Measurements from ENCODE around the gene LMF1.
"Not testable (repeated sequence)": the region's sequence is repeated elsewhere in the genome, so short reads cannot be mapped to it uniquely, and the experiment has no call there.

The LMF1 gene

DNA sequence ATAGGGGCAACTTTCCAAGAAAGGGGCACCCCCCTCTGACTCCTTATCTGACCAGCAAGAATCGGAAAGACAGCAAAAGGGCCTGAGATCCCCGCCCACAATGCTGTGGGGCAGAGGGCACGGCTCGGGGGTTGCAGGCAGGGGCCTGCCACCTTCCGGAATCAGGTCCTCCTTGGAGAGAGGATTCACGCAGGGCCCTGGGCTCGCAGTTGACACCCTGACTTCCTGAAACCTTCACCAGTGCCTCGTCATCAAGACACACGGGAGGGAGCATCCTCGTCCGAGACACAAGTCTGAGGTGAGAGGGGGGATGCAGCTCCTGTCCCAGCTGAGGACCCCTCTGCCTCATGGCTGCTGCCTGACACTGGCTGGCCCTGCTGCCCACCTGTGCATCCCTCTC lies 81.2 kb downstream of the LMF1 start:
- DNase-seq: no peak

DNA sequence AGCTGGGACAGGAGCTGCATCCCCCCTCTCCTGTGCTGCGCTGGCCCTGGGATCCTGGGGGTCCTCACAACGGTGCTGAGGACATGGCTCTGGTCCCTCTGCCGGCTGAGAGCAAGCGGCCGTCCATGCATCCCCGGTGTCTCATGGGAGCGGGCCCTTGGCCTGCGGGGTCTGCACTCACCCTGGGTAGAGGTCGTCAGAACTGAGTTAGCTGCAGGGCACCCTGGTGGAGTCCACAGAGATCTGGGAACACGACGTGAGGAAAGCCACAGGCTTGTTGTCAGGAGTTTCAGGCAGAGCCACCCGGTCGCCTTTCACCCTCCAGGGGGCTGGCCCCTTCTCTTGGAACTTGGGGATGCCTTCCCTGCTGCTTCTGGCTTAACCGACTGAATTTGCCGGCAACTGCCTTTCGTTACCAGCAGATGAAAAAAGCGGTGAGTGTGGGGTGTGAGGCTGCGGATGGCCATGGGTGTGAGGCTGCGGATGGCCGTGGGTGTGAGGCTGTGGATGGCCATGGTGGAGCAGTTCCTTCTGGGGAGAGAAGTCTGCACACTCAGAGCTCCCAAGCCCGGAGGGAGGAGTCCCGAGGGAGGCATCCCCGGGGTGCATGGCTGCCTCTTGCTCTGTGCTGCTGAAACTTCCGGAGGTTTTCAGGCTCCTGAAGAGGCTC lies 81.7 kb downstream of the LMF1 start:
- DNase-seq: no peak

DNA sequence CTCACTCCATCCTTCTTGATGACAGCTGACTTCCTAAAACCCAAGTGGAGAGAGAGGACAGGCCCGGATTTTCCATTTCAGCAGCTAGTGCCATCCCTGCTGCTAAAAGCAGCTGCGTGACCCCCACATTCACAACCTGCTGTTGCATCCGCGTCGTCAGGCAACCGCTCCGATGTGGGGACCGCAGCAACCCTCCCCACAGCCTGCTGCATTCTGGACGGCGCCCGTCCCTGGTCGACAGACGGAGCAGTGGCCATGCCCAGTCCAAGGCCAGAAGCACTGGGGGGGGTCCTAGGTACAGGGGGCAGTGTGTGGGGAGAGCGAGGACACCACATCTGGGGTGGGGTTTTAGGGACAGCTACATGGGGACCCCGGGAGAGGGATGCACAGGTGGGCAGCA lies 82.3 kb downstream of the LMF1 start:
- not testable (repeated sequence) for DNase-seq

DNA sequence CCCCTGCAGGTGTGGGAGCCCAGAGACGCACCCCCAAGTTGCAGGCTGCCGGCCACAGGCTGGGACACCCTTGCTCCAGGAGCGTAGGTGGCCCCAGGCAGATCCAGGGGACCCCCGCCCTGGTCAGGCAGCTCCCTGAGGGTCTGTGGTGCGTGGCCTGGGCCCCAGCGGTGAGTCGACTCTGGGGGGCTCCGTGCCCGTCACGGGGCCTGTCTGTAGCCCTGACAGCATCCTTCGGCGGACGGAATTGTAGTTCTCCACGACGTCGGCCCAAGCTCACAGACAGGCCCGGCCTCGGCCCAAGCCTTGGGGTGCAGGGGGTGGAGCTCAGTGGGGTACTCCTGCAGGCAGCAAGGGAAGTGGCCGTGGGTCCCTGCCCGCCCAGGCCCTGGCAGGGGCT lies 82.9 kb downstream of the LMF1 start:
- DNase-seq: no peak

DNA sequence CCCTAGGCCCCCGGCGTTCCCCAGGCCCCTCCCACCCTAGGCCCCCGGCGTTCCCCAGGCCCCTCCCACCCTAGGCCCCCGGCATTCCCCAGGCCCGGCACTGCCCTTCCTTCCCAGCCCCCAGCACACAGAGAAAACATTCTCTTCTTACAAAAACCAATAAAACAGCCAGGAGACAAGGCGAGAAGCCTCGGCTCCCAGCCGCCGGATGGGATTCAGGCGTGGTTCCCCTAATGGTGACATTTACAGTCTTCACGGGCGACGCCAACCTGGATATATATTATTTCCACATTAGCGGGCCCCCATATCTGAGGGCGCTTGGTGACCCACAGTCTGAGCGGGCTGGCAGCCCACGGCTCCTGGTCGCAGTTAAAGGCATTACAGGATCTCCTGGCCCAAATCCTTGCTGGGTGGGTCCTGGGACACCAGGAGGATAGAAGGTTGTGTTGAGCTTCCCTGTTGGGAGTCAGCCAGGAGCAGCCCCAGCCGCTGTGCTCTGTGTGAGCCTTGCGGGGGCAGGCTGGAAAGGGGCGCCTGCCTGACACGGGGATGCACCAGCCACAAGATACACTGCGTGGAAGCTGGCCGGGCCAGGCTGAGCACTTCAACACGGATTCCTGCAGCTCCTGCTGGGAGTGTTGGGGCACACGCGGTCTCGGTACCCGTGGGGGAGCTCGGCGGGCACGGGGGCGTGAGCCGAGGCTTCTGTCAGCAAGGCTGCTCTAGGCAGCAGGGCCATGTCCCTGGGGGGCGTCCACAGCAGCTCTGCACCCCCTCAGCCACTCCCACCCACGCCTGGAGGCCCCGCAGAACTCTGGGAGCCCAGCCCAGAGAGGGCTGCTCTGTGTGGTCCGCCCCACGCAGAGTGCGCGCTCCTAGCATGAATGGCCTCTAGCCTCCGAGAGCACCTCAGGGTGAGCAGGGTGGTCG lies 83.7 kb downstream of the LMF1 start:
- no peak for DNase-seq

DNA sequence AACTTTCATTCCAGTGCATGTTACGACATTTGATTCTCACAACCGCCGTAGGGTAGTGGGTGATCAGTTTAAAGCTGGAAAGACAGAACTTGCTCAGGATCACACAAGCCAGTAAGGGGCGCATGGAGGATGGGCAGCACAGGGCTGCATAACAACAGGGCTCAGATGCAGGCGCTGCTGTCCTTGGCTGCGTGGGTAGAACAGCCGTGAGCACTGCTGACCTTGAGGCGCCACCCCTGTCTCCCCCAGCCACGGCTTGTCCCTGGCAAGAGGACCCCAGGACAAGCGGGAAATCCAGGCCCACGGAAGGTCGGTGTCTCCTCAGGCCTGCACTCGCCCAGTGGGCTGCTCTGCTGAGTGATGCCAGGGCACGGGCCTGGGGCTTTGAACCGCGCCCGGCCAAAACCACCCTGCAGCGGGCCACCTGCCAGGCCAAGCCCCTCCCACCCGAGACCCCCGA lies 84.7 kb downstream of the LMF1 start:
- no peak for DNase-seq

DNA sequence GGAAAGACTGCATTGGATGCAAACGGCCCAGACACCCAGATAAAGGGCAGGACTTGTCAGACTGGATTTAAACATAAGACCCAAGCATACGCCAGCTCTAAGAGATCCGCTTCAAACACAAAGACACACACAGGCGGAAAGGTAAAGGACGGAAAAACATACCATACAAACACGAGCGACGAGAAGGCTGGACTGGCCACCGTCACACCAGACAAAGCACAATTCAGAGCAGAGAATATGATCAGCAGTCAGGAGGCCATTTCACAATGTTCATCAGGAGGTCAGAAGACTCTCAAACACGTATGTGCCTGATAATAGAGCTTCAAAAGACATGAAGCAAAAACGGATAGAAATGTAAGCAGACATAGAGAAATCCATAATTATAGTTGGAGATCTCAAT lies 85.4 kb downstream of the LMF1 start:
- no peak for DNase-seq

DNA sequence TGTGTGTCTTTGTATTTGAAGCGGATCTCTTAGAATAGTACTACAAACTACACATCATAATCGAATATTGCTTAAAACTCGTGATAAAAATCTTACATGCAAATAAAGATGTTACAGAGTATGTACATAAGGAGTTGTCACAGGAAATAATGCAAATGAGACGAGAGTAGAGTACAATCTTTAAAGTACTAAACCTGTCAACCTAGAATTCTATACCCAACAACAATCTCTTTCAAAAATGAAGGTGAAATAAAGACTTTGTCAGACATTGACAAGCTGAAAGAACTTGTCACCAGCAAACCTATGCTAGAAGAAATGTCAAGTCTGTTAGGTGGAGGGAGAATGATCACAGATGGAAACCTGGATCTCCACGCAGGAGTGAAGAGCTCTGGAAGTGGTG lies 86.6 kb downstream of the LMF1 start:
- no peak for DNase-seq

DNA sequence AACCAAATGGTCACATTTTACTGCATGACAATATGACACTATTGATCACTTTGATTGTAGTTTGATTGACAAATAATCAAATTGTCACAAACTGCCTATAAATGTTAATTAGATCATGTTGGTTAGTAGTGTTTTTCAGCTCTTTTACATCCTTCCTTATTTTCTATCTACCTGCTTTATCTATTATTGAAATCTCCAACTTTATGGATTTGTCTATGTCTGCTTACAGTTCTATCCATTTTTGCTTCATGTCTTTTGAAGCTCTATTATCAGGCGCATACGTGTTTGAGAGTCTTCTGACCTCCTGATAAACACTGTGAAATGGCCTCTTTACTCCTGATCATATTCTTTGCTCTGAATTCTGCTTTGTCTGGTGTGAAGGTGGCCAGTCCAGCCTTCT lies 87.0 kb downstream of the LMF1 start:
- no peak for DNase-seq

DNA sequence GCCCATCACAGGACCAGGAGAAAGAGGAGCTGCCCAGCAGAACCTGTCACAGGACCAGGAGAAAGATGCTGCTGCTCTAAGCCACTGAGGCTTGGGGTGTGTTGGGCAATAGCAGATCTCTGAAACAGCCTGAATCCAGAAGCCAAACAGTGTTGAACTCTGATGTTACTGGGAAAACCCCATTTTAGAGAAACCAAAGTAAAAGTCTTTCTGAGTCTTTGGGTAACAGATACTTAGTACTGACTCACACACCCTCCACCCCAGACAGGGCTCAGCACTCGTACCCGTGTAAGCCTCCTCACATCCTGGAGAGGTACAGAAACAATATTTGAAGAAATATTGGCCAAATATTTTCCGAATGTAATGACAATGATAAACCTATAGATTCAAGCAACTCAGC lies 87.4 kb downstream of the LMF1 start:
- DNase-seq: no peak

DNA sequence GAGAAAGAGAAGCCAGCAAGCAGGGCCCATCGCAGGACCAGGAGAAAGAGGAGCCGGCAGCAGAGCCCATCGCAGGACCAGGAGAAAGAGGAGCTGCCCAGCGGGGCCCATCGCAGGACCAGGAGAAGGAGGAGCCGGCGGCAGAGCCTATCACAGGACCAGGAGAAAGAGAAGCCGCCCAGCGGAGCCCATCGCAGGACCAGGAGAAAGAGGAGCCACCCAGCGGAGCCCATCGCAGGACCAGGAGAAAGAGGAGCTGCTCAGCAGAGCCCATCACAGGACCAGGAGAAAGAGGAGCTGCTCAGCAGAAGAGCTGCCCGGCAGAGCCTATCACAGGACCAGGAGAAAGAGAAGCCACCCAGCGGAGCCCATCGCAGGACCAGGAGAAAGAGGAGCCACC lies 88.1 kb downstream of the LMF1 start:
- not testable (repeated sequence) for DNase-seq

DNA sequence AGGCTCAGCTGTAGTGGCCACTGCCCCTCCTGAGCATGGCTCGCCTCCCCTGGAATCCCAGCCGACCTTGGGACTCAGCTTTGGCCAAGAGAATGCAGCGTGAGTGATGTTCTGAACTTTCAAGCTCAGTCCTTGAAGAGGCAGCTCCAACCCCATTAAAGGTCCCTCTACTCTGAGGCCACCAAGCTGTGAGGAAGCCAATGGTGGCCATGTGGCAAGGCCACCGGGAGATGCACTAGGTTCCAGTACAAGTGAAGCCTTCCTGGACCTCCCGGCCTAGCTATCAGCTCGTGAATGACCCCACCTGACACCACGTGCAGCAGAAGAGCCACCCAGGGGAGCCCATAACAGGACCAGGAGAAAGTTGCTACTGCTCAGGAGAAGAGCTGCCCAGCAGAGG lies 88.5 kb downstream of the LMF1 start:
- no peak for DNase-seq

DNA sequence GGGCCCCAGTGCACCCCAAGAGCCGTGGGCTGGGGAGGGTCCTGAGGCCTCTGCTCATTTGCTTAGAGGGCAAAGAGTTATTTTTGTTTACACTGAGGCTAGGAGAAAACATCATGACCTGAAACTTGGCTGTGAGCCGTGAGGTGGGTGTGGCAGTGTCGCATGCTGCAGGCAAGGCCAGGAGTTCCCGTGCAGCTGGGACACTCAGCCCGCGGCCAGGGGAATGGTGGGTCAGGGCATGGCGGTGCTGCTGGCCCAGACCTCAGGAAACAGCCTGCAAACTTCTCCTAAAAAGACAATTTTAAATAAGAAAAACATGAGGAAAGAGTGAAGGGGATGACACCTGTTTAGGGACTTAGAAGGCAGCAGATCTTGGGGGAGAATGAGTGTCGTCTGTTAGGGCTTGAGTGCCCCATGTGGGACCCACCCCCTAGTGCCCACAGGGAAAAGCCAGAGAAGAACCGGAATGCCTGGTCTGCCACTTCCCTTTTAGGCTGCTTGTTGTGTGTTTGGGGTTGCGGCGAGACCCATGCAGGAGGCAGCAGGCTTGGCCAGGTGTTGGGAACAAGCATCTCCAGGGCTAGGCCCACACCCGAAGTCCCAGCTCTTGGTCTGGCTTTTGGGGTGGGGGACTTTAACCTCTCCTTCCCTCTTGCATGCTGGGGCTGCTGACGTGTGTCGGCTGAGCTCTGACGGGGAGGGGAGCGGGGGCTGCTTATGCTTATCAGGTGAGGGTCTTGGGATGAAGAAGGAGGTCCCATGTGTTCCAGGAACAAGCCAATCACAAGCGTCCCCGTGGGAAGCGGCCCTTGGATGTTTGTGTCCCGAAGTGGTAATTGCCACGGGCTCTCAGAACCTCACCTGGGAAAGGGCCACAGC lies 89.3 kb downstream of the LMF1 start:
- DNase-seq: no peak

DNA sequence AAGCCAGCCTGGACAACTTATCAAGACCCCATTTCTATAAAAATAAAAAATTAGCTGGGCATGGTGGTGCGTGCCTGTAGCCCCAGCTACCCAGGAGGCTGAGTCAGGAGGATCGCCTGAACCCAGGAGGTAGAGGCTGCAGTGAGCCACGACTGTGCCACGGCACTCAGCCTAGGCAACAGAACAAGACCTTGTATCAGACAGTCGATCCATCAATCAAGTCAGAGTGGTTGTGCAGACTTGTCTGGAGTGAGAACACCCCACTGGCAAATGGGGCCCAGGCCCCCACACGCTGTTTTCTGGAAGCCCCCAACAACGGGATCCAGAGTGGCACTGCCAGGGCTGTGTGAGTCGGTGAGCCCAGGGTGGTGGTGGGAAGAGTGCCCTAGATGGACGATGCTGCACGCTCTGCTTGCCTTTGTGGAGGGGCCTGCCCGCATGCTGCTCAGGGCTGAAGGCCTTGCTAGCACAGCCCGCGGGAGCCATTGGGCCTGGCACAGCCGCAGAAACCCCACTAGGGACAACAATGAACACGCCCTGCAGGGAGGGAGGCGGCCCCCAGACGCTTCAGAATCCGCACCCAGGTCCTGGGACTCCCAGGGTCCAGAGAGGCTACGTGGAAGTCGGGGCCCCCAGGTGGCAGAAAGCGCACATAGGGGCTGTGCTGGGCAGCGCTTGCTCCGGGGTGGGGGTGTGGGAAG lies 90.2 kb downstream of the LMF1 start:
- no peak for DNase-seq

DNA sequence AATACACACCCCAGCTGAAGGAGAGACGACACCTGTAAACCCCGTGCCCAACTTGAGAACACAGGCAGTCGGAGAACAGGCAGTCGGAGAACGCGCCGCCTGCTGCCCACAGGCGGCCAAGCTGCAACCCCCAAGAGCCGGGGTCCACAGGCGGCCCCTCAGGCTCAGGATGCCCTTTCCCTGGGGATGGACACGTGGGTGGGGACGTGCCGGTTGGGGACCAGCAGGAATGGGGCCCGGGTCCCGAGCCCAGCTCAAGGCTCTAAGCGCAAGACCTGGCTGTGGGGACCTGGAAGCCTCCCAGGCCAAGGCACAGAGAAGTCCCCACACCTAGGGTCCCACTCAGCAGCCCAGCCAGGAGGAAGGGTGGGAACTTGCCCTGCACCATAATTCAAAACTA lies 90.8 kb downstream of the LMF1 start:
- DNase-seq: no peak

DNA sequence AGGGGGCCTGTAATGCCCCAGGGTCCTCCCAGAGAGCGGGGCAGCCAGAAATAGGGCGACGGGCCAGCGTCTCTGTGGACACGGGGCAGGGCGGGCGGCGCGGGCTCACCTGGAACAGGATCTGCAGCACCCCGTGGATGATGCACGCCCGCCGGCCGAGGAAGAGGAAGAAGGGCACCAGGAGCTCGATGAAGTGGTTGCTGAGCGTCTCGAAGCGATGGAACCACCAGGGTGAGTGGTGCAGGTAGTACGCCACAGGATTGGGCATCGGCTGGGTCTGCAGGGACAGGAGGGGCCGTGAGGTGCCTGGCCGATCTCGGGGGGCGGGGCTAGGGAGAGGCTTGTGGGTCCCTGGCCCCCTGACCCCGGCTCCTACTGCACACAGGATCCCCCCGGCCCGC lies 91.3 kb downstream of the LMF1 start:
- no peak for DNase-seq

DNA sequence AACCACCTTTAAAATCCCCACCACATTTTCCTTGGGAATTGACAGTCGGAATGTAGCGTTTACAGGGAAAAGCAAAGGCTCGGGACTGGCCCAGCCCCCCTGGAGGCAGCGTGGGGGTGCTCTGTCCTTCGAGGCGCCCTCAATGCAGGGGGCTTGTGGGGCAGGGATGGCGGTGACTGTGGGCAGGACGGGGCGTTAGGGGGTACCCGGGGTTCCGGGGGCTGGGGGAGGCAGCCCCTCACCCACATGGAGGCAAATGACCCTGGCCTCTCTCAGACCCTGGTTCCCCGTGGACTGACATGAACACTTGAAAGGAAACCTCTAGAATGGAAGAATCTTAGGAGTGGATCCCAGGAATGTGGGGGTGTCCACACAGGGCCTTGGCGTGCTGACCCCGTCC lies 91.9 kb downstream of the LMF1 start:
- DNase-seq: no peak

DNA sequence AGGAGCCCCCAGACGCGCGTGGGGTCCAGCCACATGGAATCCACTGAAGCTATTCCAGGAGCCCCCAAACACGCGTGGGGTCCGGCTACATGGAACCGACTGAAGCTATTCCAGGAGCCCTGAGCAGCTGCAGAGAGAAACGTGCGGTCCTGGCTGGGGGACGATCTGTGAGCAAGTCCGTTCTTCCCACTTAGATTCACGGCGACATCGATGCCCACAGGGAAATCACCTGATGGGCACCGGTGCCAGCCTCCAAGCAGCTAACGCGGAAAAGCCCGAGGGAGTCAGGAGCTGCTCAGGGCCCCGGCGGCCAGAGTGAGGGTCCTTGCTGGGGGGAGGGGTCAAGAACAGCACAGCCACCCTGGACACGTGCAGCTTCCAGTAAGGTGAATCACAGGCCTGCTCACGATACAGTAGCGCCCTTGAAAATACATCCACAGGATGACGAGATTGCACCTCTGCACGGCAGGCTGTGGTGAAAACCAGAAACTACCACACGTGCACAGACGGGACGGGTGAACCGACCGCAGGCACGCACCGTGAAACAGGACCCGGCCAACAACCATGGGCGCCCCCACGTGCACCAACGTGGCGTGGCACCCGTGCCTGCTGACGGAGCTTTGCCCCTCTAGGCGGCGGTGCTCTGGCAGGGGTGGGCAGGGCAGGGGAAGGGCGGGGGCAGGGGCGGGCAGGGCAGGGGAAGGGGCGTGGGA lies 92.6 kb downstream of the LMF1 start:
- no peak for DNase-seq

DNA sequence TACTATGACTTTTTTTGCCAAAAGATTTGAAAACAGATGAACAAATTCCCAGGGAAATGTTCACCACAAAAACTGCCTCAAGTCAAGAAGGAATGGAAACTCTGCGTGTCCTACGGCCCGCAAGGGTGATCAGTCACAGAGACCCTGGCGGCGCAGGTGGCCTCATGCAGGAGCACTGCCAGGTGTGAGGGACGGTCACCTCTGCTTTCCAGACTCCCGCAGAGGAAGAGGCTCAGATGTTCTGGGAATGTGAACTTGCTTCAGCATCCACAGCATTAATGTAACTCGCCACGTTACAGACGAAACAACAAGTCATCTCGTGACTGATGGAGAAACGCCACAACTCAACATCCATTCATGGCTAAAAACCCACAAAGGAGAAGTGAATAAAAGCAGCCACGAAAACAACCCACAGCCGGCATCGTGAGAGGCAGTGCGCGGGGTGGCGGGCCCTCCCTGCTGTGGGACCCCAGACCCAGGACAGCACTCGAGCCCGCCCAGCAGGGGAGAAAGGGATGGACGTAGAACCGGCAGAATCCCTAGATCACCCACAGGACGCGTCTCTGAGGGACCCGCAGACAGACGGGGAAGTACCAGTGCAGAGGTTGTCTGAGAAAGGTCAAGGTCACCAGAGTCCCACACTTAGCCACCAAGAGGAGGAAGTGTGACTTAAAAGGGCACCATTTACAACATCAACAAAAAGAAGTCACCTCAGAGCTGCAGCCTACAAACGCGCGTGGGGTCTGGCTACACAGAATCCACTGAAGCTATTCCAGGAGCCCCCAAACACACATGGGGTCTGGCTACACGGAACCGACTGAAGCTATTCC lies 93.3 kb downstream of the LMF1 start:
- DNase-seq: no peak

DNA sequence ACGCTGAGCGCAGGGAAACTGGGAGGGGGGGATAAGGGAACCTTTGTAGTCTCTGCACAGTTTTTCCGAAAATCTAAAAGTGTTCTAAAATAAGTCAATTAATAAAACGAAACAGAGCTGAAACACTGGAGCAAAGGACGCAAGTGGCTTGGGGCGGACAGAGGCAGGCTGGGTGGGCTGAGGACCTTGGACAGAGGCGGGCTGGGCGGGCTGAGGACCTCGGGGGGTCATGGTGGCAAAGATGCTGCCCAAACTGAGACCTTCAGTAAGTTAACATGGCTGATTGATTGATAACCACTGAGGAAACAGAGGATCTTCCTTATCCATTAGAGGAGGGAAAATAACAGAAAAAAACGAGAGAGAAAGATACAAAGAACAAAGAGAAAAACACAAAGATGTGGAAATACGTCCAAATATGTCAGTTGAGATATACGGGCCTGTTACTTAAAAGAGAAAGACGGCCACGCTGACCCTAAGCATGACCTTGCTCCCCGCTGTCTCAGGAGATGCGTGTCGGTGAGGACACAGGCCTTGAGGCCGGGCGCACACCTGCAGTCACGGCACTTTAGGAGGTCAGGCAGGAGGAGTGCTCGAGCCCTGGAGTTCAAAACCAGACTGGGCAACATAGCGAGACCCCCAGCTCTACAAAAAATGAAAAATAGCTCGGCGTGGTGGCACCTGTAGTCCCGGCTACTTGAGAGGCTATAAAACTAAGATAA lies 94.1 kb downstream of the LMF1 start:
- no peak for DNase-seq

DNA sequence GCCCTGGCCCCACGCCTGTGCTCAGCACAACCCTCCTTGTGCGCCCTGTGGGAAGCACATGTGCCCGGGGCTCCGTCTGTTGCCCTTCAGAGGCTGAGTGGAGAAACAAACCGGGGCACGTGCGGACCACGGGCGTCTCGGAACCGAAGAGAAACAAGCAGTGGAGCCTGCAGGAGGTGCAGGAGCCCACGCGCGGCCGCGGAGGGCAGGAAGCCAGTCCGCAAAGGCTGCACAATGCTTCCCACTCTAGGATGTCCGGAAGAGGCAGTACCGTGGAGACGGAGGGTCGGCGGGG lies 94.8 kb downstream of the LMF1 start:
- no peak for DNase-seq
